ENCODE results near the gene SCNN1G.

The SCNN1G gene

GRCh38 chr16:23174622-23175021, 7.9 kb upstream of the SCNN1G start:
- ATAC-seq: 0 out of 3 replicates have a peak, but pooled peaks have one; percentile 34
- TF ChIP-seq ZC3H10 (CRISPR knock-in tag; IDR thresholded peaks at IDR 0.05) (no peak), TCF4 (CRISPR knock-in tag; IDR thresholded peaks at IDR 0.05; ENCODE audit: borderline replicate concordance) (no peak), ZFP30 (CRISPR knock-in tag; IDR thresholded peaks at IDR 0.05) (no peak), ZNF70 (CRISPR knock-in tag; IDR thresholded peaks at IDR 0.05) (no peak), GLIS3 (CRISPR knock-in tag; IDR thresholded peaks at IDR 0.05) (no peak)
- TF ChIP-seq, protein P1, sequence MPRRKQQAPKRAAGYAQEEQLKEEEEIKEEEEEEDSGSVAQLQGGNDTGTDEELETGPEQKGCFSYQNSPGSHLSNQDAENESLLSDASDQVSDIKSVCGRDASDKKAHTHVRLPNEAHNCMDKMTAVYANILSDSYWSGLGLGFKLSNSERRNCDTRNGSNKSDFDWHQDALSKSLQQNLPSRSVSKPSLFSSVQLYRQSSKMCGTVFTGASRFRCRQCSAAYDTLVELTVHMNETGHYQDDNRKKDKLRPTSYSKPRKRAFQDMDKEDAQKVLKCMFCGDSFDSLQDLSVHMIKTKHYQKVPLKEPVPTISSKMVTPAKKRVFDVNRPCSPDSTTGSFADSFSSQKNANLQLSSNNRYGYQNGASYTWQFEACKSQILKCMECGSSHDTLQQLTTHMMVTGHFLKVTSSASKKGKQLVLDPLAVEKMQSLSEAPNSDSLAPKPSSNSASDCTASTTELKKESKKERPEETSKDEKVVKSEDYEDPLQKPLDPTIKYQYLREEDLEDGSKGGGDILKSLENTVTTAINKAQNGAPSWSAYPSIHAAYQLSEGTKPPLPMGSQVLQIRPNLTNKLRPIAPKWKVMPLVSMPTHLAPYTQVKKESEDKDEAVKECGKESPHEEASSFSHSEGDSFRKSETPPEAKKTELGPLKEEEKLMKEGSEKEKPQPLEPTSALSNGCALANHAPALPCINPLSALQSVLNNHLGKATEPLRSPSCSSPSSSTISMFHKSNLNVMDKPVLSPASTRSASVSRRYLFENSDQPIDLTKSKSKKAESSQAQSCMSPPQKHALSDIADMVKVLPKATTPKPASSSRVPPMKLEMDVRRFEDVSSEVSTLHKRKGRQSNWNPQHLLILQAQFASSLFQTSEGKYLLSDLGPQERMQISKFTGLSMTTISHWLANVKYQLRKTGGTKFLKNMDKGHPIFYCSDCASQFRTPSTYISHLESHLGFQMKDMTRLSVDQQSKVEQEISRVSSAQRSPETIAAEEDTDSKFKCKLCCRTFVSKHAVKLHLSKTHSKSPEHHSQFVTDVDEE (CRISPR knock-in tag; IDR thresholded peaks at IDR 0.05): no peak

- TF ChIP-seq PPARA (CRISPR knock-in tag; IDR thresholded peaks at IDR 0.05; ENCODE audit: borderline replicate concordance): no peak
- TF ChIP-seq ZFP30 (CRISPR knock-in tag; IDR thresholded peaks at IDR 0.05): no peak
- no peak for TF ChIP-seq GLIS3 (CRISPR knock-in tag; IDR thresholded peaks at IDR 0.05)
- TF ChIP-seq, protein P1 (CRISPR knock-in tag; IDR thresholded peaks at IDR 0.05): no peak
- no peak for TF ChIP-seq ZNF8 (CRISPR knock-in tag; IDR thresholded peaks at IDR 0.05)
- TF ChIP-seq, protein P2, sequence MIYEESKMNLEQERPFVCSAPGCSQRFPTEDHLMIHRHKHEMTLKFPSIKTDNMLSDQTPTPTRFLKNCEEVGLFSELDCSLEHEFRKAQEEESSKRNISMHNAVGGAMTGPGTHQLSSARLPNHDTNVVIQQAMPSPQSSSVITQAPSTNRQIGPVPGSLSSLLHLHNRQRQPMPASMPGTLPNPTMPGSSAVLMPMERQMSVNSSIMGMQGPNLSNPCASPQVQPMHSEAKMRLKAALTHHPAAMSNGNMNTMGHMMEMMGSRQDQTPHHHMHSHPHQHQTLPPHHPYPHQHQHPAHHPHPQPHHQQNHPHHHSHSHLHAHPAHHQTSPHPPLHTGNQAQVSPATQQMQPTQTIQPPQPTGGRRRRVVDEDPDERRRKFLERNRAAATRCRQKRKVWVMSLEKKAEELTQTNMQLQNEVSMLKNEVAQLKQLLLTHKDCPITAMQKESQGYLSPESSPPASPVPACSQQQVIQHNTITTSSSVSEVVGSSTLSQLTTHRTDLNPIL (CRISPR knock-in tag; IDR thresholded peaks at IDR 0.05; ENCODE audit: low read depth): no peak
- TF ChIP-seq ZNF565 (CRISPR knock-in tag; conservative IDR thresholded peaks at IDR 0.05; ENCODE audit: low read depth): no peak
- no peak for TF ChIP-seq PATZ1 (CRISPR knock-in tag; IDR thresholded peaks at IDR 0.05; ENCODE audit: borderline replicate concordance)
- TF ChIP-seq TOX (CRISPR knock-in tag; IDR thresholded peaks at IDR 0.05; ENCODE audit: borderline replicate concordance): no peak
- no peak for TF ChIP-seq ESRRG (CRISPR knock-in tag; IDR thresholded peaks at IDR 0.05)
- no peak for TF ChIP-seq ZFP3 (CRISPR knock-in tag; IDR thresholded peaks at IDR 0.05)
- no peak for TF ChIP-seq ISL1 (CRISPR knock-in tag; IDR thresholded peaks at IDR 0.05)
- TF ChIP-seq CSDC2 (CRISPR knock-in tag; IDR thresholded peaks at IDR 0.05): no peak
- no peak for TF ChIP-seq OSR1 (CRISPR knock-in tag; IDR thresholded peaks at IDR 0.05)
- TF ChIP-seq ZC3H10 (CRISPR knock-in tag; IDR thresholded peaks at IDR 0.05): no peak
- no peak for TF ChIP-seq BACH2 (CRISPR knock-in tag; IDR thresholded peaks at IDR 0.05; ENCODE audit: borderline replicate concordance)
- no peak for ATAC-seq
Observed at GRCh38 chr16:23175651-23176050, 6.9 kb upstream of the SCNN1G start.

GRCh38 chr16:23181506-23181905, 1.0 kb upstream of the SCNN1G start:
- no peak for ATAC-seq
- TF ChIP-seq ZNF70 (CRISPR knock-in tag; IDR thresholded peaks at IDR 0.05) (no peak), BACH2 (CRISPR knock-in tag; IDR thresholded peaks at IDR 0.05; ENCODE audit: borderline replicate concordance) (no peak), PPARA (CRISPR knock-in tag; IDR thresholded peaks at IDR 0.05; ENCODE audit: borderline replicate concordance) (no peak), TOX (CRISPR knock-in tag; IDR thresholded peaks at IDR 0.05; ENCODE audit: borderline replicate concordance) (no peak), ZNF565 (CRISPR knock-in tag; conservative IDR thresholded peaks at IDR 0.05; ENCODE audit: low read depth) (no peak), ARNTL (CRISPR knock-in tag; IDR thresholded peaks at IDR 0.05; ENCODE audit: borderline replicate concordance, low read depth) (no peak), ESRRG (CRISPR knock-in tag; IDR thresholded peaks at IDR 0.05) (no peak)

- peak; percentile 100 for ATAC-seq
- TF ChIP-seq ARNTL (CRISPR knock-in tag; IDR thresholded peaks at IDR 0.05; ENCODE audit: borderline replicate concordance, low read depth): no peak
- no peak for TF ChIP-seq ZFP30 (CRISPR knock-in tag; IDR thresholded peaks at IDR 0.05)
- no peak for TF ChIP-seq CSDC2 (CRISPR knock-in tag; IDR thresholded peaks at IDR 0.05)
- no peak for TF ChIP-seq TCF4 (CRISPR knock-in tag; IDR thresholded peaks at IDR 0.05; ENCODE audit: borderline replicate concordance)
- no peak for TF ChIP-seq ESRRG (CRISPR knock-in tag; IDR thresholded peaks at IDR 0.05)
- TF ChIP-seq, protein P3, sequence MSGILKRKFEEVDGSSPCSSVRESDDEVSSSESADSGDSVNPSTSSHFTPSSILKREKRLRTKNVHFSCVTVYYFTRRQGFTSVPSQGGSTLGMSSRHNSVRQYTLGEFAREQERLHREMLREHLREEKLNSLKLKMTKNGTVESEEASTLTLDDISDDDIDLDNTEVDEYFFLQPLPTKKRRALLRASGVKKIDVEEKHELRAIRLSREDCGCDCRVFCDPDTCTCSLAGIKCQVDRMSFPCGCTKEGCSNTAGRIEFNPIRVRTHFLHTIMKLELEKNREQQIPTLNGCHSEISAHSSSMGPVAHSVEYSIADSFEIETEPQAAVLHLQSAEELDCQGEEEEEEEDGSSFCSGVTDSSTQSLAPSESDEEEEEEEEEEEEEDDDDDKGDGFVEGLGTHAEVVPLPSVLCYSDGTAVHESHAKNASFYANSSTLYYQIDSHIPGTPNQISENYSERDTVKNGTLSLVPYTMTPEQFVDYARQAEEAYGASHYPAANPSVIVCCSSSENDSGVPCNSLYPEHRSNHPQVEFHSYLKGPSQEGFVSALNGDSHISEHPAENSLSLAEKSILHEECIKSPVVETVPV (CRISPR knock-in tag; IDR thresholded peaks at IDR 0.05): no peak
- TF ChIP-seq, protein P1 (CRISPR knock-in tag; IDR thresholded peaks at IDR 0.05): no peak
Observed at GRCh38 chr16:23182206-23182678, 303 bp upstream of the SCNN1G start.
